NCI-H1436 (cell line): ENCODE results near the gene BCLAF1.

Experiments
- DNase-seq: peaks from one replicate; lab custom pipeline; 2025; lab: John Stamatoyannopoulos, UW

The BCLAF1 gene, protein sequence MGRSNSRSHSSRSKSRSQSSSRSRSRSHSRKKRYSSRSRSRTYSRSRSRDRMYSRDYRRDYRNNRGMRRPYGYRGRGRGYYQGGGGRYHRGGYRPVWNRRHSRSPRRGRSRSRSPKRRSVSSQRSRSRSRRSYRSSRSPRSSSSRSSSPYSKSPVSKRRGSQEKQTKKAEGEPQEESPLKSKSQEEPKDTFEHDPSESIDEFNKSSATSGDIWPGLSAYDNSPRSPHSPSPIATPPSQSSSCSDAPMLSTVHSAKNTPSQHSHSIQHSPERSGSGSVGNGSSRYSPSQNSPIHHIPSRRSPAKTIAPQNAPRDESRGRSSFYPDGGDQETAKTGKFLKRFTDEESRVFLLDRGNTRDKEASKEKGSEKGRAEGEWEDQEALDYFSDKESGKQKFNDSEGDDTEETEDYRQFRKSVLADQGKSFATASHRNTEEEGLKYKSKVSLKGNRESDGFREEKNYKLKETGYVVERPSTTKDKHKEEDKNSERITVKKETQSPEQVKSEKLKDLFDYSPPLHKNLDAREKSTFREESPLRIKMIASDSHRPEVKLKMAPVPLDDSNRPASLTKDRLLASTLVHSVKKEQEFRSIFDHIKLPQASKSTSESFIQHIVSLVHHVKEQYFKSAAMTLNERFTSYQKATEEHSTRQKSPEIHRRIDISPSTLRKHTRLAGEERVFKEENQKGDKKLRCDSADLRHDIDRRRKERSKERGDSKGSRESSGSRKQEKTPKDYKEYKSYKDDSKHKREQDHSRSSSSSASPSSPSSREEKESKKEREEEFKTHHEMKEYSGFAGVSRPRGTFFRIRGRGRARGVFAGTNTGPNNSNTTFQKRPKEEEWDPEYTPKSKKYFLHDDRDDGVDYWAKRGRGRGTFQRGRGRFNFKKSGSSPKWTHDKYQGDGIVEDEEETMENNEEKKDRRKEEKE

DNA sequence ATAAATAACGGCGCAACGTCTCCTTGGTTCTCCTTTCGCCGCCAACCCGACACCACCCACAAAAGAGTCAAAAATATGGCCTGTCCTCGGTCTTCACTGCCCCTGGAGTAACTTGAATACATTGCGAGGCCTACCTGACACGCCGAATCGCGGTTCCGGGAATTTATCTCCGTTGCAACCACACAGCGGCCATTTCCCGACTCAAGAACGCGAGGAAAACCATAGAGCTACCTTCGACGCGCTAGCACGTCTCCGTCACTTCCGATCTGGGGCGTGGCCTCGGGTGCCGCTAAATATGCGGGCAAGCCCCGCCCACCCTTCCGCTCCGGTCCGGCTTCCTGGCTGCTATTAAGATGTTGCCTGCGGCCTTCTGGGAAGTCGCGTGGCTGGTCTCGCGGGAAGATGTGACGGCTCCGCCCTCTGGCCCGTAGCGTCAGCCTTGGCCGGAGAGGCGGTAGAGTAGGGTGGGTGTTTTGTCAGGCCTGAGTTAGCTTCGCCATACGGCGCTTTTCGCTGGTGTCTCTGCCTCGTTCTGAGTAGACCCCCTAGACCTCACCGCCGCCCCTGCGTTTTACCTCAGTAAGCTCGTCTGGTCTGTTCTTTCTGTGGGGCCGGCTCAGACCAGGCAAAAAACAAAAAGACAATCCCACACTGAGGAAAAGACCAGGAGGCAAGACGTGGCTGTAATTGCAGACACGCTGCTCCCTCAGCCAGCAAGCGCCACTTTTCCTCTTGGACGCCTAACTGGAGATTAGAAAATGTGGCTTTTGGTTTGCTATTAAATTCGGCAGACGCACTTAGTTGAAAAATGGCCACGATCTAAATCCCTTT lies at the start of gene BCLAF1:
TSS of gene BCLAF1 (minus strand) at position 268 of the 831 bp plus-strand sequence. CDS start 9,980 bp downstream, outside the sequence.
- peak; percentile 99 for DNase-seq

DNA sequence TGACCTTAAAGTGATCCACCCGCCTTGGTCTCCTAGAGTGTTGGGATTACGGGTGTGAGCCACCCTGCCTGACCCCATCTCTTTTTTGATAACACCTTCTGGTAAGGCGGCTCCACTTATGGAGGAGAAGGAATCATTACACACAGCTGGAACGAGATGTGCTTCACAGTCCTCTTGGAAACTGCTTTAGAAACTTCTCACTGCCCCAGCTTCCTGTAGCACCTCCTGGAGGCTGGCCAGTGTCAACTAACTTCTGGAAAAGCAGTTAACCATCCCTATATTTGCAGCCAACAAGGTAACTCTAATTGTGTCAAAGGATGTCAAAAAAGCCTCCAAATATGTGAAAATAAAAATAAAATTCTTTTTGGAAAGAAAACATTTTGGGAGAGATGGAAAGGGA lies 48.8 kb upstream of the BCLAF1 start:
- no peak for DNase-seq

DNA sequence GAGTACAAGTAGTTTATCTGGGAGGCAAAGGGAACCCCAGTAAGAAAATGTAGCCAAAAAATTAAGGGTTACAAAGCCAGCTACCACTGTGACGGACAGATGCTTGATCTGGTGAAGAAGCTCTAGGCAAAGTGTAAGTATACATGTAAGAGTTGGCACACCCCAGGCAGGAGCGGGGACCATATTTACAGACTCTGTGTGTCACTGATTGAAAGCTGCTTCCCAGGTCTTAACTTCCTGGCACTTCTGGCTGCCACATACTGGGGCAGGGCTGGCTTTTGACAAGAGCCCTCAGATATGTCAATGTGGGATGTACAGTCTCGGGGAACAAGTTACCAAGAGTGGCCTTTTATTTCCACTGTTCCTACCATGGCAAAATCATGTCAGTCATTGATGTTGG lies 48.0 kb upstream of the BCLAF1 start:
- DNase-seq, result no peak

DNA sequence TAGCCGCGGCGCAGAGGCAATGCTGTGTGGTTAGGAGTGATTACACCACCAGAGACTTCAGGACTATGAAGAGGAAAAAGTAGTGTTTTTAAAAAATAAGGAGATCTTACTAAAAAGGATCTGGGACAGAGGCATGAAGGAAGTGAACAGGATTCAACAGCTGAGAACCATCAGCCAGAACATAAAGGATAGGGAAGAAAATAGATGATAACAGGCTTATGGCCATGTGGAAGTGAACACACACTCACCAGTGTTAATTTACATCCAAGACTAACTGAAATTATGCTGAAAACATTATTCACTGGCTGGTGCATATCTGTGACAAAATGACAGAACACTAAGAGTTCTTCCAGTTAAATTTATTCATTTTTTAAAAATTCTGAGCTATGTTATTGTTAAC lies 47.5 kb upstream of the BCLAF1 start:
- DNase-seq, result no peak

DNA sequence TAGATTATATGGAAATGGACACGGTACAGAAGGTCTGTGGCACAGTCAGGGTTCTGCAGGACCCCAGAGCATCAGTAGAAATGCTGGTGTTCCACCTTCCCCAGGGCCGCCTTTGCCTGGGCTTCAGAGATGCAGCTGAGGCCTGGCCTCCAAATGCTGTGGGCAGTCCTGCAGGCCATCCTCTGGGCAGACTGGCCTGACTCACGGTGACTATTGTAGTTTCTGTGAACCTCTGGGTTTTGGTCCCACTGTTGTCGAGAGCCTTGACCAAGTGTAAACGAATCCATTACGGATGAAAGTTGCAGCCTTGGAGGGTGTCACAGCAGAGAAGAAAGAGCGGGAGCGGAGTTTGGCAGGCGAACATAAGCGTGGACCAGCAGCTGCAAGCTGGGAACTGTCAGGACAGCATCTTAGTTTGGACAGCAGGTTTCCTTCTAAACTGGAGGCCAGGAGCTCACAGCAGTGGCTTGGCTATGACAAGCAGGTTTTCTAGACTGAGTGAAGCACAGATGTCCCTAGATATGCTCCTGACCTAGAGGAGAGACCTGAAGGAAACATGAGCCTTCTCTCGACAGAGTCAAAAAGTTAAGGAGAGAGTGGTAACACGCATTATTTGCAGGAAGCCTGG lies 46.2 kb upstream of the BCLAF1 start:
- DNase-seq, result no peak

DNA sequence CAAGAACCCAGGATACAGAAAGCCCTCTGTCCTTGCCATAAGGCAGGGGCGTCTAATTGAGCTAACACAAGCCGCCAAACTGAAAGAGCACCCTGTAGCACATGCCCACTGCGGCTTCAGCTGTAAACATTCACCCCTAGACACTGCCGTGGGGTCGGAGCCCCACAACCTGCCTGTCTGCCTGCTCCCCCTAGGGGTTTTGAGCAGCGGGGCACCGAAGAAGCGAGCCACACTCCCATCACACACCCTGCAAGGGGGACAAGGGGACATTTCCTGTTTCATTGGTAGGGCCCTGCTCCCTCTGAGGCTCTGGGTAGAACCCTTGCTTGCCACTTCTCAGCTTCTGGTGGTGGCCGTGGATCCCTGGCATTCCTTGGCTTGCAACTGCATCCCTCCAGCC lies 45.2 kb upstream of the BCLAF1 start:
- no peak for DNase-seq

DNA sequence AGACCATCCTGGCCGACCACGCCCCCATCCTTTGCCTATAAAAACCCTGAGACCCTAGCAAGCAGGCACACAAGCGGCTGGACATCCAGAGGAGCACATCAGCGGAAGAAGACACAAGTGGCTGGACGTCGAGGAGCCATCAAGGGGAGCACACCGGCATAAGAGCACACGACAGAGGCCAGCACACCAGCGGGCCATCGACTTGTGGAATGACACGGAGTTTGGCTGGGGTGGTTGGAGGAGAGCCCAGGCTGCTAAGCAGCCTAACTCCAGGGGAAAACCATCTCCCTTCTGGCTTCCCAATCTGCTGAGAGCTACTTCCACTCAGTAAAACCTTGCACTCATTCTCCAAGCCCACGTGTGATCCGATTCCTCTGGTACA lies 44.8 kb upstream of the BCLAF1 start:
- no peak for DNase-seq

DNA sequence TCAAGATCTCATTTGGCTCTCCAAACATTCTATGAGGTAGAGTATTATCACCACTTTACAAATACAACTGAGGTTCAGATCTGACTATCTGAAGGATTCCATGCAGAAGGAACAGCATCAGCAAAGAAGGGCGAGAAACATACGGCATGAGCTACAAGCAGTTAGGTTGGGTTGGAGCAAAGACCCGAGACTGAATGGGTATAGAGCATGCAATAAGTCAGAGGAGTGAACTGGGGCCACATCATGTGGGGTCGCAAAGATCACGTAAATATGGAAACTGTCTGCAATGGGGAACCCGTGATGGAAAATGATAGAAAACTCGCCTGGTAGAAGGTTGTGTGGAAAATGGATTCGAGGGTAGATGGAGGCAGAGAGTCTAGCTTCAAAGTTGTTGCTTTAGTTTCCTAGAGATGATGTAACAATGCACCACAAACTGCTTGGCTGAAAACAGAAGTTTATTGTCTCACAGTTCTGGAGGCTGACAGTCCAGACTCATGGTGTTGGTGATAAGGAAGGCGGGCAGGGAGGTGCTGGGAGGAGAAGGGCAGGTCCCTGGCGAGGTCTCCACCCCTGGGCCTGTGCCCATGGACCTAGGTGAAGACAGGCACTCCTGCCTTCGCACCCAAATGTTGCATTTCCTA lies 44.3 kb upstream of the BCLAF1 start:
- DNase-seq, result no peak

DNA sequence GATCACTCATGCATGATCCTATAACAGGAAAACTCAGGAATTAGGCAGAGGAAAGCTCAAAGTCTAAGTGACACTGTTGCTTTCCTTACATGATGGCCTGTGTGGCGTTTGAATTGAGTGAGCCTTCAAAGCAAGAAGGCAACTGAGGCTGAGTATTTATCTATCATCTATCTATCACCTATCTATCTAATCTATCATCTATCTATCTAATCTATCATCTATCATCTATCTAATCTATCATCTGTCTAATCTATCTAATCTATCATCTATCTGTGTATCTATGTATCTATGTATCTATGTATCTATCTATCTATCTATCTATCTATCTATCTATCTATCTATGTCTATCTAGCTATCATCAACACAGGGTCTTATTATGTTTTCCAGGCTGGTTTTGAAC lies 41.8 kb upstream of the BCLAF1 start:
- no peak for DNase-seq

DNA sequence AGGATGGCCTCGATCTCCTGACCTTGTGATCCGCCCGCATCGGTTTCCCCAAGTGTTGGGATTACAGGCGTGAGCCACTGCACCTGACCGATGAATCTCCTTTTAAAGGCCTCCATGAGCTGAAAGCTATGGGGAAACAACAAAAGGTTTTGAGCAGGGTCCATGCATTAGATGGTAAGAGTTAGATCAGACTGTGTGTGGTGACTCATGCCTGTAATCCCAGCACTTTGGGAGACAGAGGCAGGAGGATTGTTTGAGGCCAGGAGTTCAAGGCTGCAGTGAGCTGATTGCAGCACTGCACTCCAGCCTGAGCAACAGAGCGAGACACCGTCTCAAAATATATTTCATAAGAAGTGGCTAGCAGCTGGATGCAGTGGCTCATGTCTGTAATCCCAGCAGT lies 41.0 kb upstream of the BCLAF1 start:
- DNase-seq, result no peak

DNA sequence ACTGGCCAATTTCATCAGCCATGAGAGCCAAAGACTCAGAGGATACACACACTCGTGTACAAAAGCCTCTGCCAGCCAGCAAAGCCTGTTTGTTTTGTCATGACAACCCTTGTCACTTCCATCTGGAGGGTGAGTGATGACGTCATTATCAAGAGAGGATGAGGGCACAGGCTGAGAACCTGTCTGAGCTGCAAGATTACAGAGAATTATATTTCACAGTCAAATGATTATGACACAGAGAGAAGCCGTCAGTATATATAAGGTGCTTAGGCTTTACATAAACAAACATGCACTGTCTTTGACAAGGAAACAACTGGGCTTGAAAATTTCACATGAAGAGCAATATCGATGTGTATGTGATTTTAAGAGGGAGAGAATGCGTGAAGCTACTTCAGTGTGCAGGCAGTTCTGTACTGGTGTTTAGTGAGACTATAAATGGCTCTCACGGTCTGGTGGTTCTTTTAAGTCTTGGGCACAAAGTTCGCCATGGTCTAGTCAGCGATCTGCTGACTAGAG lies 36.5 kb upstream of the BCLAF1 start:
- DNase-seq, result peak; percentile 64

DNA sequence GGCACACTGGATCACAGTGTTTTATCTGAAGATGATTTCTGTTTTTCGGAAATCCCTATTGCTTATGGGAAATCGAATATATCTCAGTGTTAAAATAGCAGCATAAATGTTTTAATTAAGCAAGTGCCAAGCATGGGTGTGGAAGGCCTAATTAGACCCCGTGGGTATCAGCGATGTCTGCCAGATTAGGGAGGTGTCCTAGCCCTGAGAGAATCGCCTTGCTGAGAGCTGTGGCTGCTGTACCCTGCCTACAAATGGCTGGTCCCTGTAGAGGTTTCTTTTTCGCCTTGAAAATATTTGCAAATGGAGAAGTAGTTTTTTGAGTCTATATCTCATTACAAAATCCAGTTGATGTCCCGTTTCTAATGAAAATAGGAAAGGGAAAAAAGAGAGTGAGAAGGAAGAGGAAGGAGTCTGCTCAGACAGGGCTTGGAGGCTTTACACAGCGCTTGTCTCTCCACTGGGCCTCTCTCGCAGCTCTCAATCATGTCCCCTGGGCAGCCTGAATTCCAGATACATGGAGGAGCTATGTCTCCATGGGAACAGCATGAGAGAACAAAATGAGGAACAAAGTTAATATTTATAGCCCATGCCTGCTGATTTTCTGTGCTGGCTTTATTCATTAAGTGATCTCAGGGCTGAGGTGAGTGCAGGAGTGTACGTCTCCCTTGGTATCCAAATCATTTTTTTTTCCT lies 35.2 kb upstream of the BCLAF1 start:
- DNase-seq, result no peak

DNA sequence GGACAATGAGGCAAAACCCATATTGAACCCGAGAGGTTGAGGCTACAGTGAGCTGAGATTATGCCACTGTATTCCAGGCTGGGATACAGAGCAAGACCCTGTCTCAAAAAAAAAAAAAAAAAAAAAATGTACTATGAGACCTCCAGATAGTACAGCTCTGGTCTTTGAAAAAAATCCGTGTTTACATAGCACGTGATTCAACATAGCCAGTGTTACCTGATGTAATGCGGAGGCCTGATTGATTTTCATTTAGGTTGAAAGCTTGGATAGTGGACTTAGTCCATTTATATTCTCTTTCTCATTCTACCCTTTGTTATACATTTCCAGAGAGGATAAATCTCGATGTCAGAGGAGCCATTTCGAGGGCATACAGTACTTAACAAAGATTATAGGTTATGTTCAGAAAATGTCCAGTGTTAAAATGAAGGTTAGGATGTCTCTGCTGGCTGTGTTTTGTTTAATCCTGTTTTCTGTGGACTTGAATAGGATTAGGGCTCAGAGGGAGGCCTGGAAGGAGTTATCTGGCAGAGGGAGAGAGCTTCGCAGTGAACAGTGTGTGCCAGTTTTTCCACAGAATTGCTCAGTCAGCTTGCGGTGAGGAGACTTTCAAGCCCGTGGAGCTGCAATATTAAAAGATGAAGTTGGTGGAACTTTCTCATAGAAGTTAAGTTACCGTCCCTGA lies 33.9 kb upstream of the BCLAF1 start:
- DNase-seq, result no peak

DNA sequence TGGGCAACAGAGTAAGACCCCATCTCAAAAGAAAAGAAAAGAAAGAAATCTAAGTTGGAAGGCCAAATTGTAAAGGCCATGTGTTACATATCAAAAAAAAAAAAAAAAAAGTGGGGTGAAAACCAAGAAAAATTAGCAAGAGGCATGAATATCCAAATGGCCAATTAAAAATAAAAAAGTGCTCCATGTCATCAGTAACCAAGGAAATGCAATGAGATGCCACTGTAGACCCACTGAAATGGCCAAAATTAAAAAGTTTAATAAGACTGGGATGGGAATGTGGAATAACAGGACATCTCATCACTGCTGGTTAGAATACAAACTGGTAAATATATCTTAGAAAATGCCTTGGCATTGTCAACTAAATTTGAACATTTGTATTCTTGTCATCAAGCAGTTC lies 30.1 kb upstream of the BCLAF1 start:
- DNase-seq, result no peak

DNA sequence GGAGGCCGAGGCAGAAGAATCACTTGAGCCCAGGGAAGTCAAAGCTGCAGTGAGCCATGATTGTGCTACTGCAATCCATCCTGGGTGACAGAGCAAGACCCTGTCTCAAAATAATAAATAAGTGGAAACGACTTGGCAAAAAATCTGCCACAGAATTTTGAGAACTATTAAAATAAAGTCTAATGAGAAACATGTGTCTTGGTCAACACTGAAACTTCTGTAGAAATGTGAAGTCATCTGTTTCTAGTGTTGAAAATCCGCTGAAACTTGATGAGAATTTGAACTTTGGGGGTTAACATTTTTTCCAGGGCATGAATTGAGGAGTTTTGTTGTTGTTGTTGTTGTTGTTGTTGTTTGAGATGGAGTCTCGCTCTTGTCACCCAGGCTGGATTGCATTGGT lies 29.0 kb upstream of the BCLAF1 start:
- no peak for DNase-seq

DNA sequence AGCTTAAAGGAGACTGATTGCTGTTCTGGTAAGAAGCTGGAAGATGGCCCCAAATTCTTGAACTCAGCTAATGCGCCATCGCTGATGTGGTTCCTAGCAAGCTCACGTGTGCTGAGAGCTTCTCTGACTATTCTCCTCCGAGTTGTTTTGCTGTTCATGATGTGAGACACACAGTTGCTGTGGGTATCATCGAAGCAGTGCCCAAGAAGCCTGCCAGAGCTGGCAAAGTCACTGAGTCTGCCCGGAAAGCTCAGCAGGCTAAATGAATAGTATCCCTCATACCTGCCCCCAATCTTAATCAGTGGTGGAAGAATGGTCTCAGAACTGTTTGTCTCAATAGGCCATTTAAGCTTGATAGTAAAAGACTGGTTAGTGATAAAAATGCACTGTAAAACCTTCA lies 28.3 kb upstream of the BCLAF1 start:
- no peak for DNase-seq

DNA sequence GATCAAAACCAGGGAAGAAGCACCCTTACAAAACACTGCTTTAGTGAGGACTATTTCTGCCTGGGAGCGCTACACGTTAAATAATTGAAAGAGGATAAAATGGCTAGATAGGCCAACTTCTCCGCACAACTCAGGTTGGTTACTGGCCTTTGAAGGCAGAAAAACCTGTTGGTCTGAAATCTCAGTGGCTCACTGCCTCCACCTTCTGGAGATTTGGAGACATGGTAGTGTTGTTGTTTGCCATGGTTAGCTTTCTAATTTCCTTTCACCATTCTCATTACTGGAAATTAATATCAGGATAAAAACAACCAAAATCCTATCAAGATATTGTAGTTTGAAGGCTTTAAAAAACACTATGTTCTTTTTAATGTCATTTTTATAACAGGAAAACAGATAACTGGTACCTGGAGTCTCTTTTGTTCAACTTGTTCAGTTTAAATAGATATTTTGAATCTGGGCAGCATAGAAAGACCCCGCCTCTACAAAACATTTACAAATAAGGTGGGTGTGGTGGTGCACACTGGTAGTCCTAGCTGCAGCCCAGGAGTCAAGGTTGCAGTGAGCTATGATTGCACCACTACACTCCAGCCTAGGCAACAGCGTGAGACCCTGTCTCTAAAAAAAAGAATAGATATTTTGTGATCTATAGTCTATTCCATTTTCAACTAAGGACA lies 27.5 kb upstream of the BCLAF1 start:
- peak; percentile 50 for DNase-seq

DNA sequence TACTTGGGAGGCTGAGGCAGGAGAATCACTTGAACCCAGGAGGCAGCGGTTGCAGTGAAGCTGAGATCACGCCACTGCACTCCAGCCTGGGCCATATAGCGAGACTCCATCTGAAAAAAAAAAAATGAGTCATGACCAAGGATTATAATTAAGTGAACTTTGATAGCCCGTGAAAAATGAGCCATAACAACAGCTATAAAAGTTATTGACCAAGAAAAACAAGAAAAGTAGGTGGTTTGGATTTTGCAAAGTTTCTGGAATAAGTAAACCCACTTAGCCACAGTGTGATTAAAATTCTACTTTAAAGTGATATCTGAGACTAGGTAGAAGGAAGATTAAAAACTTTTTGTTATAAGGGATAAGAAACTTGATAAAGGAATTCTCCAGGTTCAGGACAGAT lies 25.9 kb upstream of the BCLAF1 start:
- DNase-seq, result no peak

DNA sequence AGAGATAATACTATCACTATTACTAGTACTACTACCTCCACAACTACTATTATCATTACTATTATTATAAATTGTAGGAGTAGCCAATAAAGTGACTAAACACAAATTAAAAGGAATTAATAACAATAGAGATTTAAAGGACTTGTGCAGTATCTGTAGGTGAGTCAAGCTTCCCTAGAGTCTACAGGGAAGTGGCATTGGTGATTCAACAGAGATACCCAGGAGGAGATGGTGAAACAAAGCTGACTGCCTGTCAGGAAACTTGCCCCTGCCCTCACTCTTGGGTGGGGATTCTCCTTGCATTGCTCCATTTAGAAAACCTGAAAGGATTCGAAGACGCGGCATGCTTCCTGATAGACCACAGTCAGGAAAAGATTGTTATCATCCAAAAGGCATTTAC lies 23.3 kb upstream of the BCLAF1 start:
- no peak for DNase-seq
